GM19239 (cell line): ENCODE measurements around the gene VAC14.

Source experiments
- DNase-seq: peaks from one replicate; pipeline ENCODE4 v3.0.0; 2011; ENCODE audit warnings: low spot score; ENCODE audit not compliant: insufficient read length
- FAIRE-seq: peaks from 2 replicates; lab custom pipeline; 2011; peaks lifted over from hg19 to GRCh38; lab: Jason Lieb, UNC

Gene VAC14

GRCh38 chr16:70696952-70697593 is 103.9 kb downstream of the VAC14 start:
- DNase-seq (no peak), FAIRE-seq (no peak)

DNA sequence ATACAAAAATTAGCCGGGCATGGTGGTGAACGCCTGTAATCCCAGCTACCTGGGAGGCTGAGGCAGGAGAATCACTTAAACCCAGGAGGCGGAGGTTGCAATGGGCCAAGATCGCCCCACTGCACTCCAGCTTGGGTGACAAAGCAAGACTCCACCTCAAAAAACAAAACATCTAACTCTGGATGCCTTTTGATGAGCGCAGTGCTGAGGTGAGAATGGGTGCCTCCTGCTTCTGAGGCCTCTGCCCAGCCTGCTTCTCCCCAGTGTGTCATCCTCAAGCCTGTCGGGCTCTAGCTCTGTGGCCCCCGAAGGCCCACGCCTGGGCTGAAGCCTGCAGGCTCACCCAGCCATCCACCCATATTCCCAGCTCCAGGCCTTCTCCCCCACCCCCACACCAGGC is 104.6 kb downstream of the VAC14 start:
- FAIRE-seq (no peak), DNase-seq (no peak)

DNA sequence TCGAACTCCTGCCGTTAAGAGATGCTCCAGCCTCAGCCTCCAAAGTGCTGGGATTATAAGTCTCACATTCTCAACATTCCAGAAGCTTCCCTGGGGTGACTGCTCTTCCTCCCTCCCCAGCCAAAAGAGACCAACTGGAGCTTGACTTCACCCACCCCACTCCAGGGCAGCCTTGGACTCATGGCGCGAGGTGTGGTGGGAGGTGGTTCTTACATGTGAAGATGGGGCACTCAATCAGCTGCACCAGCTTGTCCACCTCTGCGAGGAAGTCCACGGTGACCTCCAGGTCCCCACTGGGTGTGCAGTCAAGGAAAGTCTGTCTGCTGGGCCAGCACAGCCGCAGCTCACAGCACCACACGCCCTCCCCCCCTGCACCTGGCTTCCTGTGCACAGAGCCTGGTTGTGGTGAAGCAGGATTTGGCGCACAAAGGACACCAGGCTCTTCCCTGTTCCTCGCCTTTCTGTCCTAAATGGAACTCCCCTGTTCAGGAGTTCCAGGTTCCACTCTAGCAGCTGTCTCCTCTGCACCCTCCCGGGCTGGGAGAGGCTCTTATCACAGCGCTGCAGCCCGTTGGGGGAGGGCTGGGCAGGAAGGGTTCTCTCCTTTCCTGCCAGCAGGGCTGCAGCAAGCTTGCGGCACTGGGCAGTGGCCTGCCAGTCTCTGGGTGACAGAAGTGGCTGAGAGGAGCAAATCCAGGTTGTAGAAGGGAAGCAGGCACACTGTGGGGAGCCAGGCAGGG is 105.5 kb downstream of the VAC14 start:
- no peak for DNase-seq
- no peak for FAIRE-seq

DNA sequence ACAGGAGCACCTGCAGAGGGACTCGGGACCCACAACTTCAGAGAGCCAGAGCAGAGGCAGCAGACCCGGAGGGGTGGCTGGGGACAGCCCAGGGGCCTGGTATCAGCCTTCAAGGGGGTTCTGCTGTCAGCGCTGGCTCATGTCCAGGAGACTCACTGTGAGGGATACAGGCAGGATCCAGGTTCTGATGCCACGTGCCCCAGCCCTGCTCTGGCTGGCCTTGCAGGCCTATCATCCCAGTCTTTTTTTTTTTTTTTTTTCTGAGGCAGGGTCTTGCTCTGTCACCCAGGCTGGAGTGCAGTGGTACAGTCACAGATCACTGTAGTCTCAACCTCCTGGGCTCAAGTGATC is 106.1 kb downstream of the VAC14 start:
- DNase-seq = no peak
- no peak for FAIRE-seq

DNA sequence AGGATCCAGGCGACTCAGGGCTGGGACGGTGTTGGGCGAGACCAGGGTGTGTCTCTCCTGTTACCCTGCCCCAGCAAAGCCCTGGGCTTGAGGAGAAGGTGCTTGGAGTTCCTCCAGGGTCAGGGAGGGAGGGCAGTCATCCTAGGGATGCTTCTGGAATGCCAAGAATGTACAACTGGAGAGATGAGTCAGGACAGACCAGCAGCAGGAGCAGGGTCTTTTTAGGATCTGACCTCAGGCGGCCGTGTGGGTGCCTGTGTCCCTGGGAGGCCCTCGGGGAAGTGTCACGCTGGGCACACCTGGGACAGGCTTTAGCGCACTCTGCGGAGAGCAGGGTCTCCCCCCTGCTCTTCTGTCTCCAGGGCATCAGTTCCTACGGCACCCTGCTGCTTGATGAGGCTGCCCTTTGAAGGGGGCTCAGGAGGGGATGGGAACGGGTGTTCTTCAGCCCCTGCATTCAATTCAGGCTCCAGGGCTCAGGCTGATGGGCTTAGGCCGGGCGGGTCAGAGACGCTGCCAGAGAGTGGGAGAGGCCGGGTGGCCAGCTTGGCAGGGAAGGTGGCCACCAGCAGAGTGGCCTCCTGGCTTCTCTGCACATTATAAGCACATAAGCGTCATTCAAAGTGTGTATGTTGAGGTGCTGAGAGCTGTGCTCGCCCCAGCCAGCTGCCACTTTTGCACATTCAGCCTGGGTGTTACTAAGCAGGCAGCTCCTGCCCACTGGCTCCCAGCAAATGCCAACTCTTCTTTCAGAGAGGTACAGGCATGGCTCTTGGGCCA is 106.7 kb downstream of the VAC14 start:
- DNase-seq (no peak), FAIRE-seq (no peak)

- DNase-seq (no peak), FAIRE-seq (no peak)
Measured at GRCh38 chr16:70692873-70693671, 107.9 kb downstream of the VAC14 start.

DNA sequence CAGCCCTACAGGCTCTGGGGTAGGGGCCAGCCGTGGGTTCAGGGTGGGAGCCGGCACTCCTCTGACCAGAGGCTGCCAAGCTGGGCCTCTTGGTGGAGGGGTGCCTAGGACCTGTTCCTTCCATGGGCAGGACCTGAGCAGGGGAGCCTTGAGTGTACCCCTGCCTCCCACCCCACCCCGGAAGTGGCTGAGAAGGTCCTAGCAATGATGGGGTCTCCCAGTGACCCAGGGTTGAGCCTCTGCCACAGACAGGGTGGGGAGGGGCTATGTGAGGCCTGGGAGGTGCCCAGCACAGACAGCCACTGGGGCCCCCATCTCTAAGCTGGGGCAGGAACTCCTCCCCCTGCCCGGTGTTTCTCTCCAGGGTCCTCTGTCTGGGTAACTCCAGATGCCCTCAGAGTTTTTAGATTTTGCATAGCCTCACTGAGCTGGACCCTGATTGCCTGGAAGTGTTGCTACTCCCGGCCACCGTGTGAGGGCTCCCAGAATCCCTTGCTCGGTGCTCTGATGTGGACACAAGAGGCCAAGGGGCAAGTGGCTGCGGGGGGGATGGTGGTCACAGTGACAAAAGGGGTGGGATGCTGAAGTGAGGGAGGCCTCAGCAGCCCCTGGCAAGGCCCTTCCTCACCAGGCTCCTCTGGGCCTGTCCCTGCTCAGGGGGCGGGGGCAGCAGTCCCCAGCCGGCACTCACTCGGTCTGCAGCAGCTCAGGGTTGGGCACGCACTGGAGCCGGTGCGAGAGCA is 108.7 kb downstream of the VAC14 start:
- FAIRE-seq (no peak), DNase-seq (no peak)

DNA sequence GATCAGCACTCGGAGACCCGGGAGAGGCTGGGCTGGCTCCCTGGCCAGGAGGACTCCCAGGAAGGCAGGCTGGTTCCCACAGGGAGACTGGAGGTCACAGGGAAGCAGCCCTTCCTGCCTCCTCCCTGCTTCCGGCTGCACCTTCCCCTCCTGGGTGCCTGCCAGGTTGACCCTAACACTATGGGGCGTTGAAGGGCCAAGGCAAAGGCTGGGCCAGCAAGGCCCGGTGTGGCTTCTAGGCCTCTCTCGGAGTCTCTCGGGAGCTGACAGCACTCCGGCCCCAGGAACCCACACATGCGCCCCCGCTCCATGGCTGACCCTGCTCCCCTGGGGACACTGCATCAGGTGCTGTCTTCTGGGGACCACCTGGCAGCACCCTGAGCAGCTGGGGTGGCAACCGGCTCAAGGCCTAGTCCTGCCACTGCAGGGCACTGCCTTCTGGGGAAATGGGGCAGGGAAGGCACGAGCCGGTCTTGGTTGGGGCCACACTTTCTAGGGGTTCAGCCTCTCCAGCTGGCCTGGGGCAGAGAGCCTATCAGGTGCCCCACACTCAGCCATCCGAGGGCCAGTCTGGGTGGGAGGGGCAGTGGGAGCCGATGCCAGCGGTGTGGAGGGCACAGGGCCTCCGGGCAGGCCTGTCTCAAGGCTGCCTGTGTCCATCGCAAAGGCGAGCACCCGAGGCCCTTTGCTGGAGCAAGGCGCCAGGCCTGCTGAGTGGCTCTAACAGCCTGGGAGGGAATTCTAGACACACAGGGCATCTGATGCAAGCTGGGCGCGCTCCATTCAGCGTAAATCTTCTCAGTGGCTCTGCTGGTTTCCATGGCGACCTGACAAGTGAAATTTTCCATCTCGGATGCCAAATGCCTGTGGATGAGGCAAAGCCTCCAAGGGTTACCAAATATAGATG is 109.5 kb downstream of the VAC14 start:
- no peak for DNase-seq
- FAIRE-seq = no peak

- DNase-seq (no peak), FAIRE-seq (no peak)
Measured at GRCh38 chr16:70689970-70690891, 110.7 kb downstream of the VAC14 start.

GRCh38 chr16:70689035-70689969 is 111.7 kb downstream of the VAC14 start:
- FAIRE-seq (no peak), DNase-seq (no peak)

- FAIRE-seq (no peak), DNase-seq (no peak)
Measured at GRCh38 chr16:70688246-70688742, 112.7 kb downstream of the VAC14 start.

DNA sequence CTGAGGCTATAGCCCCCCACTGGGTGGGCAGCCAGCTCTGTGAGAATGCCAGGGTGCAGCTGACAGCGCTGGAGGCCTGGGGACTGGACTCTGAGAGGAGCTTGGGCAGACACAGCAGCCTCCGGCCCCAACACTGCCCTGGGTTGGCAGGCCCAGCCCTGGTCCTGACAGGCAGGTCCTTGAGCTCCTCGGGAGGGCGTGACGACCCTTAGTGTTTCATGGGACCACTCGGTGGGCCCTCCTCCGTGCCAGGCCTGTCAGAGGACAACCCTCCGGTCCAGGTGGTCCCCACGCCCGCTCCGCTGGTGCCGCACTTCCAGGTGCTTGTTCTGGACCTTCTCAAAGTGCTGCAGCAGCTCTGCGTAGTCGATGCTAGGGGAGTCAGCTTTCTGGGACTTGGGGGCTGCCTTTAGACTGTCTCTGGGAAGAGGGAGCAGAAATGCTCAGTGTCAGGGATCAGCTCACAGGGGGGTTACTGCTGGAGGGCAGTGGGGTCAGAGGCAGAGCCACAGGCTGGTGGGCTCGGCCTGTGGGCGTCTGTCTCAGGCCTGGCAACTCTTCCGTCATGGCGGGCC is 113.2 kb downstream of the VAC14 start:
- no peak for FAIRE-seq
- no peak for DNase-seq

GRCh38 chr16:70687102-70687511 is 113.9 kb downstream of the VAC14 start:
- DNase-seq = no peak

DNA sequence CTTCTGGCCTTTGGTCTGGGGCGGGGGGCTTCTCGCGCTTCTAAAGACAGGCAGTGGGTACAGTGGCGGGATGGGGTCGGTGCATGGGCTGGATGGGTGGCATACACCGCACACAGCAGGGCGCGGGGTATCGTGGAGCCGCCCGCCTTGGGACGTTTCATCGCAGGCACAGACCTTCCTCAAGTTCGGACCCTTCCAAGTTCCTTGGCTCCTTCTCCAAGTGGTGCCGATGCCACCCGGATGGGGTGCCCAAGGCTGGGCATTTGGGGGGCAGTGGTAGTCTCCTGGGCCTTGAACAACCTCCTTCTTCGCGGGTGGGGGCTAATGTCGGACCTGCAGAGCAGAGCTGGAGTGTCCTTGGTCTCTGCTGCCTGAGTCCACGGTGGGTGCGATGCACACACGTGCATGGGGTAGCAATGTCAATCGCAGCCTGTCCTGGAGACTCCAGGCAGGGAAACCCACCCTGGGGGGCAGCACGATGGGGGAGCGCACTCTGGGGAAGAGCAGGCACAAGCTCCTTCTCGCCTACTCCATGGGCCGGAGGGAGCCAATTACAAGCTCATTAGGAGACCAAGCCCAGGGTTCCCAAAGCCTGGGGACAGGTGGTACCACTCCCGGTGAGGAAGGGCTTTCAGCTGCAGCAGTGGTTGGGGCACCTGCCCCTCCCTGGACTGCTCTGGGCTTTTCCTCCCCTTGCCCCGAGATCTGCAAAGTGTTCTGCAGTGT is 114.4 kb downstream of the VAC14 start:
- FAIRE-seq = no peak
- no peak for DNase-seq

More at GRCh38 chr16:70687102-70687511, 113.9 kb downstream of the VAC14 start:
- no peak for FAIRE-seq

DNA sequence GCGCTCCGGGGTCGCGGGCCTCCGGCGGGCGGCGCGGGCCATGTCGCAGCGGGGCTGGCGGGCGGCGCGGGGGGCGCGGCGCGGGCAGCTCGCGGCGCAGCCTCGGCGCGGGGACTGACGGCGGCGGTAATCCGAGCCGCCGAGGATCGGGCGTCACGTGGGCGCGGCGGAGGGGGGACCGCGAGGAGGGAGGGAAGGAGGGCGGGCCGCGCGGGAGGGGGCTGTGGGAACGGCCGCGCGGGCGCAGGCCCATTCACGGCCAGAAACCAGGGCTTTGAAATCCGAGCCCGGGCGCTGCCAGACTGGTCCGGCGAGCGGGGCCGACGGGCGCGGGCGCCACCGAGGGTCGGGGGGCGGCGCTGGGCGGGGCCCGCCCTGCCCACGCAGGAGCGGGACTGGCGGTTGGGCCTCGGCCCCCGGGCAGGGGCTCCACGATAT is 115.0 kb downstream of the VAC14 start, which contains the start of gene MTSS2:
Gene MTSS2 (minus strand): TSS at position 116 of the 438 bp plus-strand sequence. CDS start 262 bp downstream, outside the sequence.
- no peak for DNase-seq
- no peak for FAIRE-seq
